Activated T-cell treated with anti-CD3 and anti-CD28 coated beads for 24 hours (primary cell): Measurements from ENCODE around the gene ZBTB45.
A peak's percentile ranks its signal among the peaks of the same experiment; 100 is the strongest.

Source experiments
- DNase-seq: peaks from one replicate; pipeline ENCODE4 v3.0.0-alpha.2; 2020; ENCODE audit warnings: low read depth

ZBTB45 gene

GRCh38 chr19:58519355-58520256 is at the start of gene ZBTB45:
Gene ZBTB45, minus strand, starts transcription at chr19:58519810. Its CDS starts 2,137 bp downstream, at chr19:58517673.
- DNase-seq, result peak; percentile 86

GRCh38 chr19:58568453-58569130 is 49.0 kb upstream of the ZBTB45 start:
- no peak for DNase-seq

GRCh38 chr19:58566989-58567388 is 47.4 kb upstream of the ZBTB45 start:
- no peak for DNase-seq

- DNase-seq, result no peak
These were observed 44.2 kb upstream of the ZBTB45 start for GRCh38 chr19:58563823-58564222.

GRCh38 chr19:58563034-58563573 is 43.5 kb upstream of the ZBTB45 start:
- DNase-seq, result no peak

- DNase-seq, result no peak
These were observed 42.8 kb upstream of the ZBTB45 start for GRCh38 chr19:58562122-58563033.

- no peak for DNase-seq
These were observed 41.9 kb upstream of the ZBTB45 start for GRCh38 chr19:58561373-58562121.

- no peak for DNase-seq
These were observed 41.3 kb upstream of the ZBTB45 start for GRCh38 chr19:58560921-58561320.

GRCh38 chr19:58560007-58560887 is 40.6 kb upstream of the ZBTB45 start:
- DNase-seq, result no peak

- peak; percentile 74 for DNase-seq
These were observed 39.8 kb upstream of the ZBTB45 start for GRCh38 chr19:58559275-58560006.

- peak; percentile 100 for DNase-seq
These were observed 39.1 kb upstream of the ZBTB45 start for GRCh38 chr19:58558623-58559274.

- no peak for DNase-seq
These were observed 38.5 kb upstream of the ZBTB45 start, which contains the start of gene UBE2M for GRCh38 chr19:58558066-58558622. Gene UBE2M, minus strand, starts transcription at chr19:58558611. Its CDS starts 230 bp downstream, at chr19:58558381.

- DNase-seq, result no peak
These were observed 37.8 kb upstream of the ZBTB45 start for GRCh38 chr19:58557221-58558065.

- DNase-seq, result no peak
These were observed 37.1 kb upstream of the ZBTB45 start for GRCh38 chr19:58556622-58557220.

- DNase-seq, result no peak
These were observed 36.5 kb upstream of the ZBTB45 start for GRCh38 chr19:58555920-58556621.

GRCh38 chr19:58555369-58555885 is 35.8 kb upstream of the ZBTB45 start:
- no peak for DNase-seq
